ENCODE results near the gene SURF2.

The SURF2 gene

GRCh38 chr9:133368249-133368881, 12.0 kb downstream of the SURF2 start:
- no peak for DNase-seq (ENCODE audit: extremely low read depth, insufficient read length)
- Histone ChIP-seq H3K36me3 (ENCODE audit: control insufficient read depth, insufficient read depth, low read length) (peaks cover 58% of the 10 kb centered on the region), H3K27me3 (replicated peaks; ENCODE audit: control insufficient read depth, insufficient read depth, low read length) (no peaks in the 10 kb centered on the region), H3K4me3 (replicated peaks; ENCODE audit: low read depth, low read length) (no peak overlapping the region)
- no peak for TF ChIP-seq CTCF (IDR thresholded peaks at IDR 0.05; ENCODE audit: insufficient read depth, low read length, poor library complexity, severe bottlenecking)

DNA sequence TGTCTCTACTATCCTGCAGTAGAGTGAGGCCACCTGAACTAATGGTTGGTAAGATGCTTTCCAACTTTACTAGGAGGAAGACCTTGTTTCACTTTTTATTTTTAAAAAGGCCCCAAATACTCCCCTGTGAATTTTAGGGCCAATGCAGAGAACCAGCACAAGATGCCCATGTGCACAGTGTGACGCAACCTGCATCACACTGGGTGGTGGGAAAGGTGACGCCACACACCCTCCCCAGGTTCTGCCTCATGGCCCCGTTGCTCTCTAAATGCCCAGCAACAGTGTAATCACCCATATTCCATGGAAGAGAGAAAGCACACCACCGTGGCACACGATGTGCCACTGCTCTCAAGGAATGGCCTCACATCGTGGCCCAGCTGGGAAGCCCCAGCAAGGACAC, 13.1 kb downstream of the SURF2 start:
- Histone ChIP-seq H3K27me3 (replicated peaks; ENCODE audit: control insufficient read depth, insufficient read depth, low read length) (no peaks in the 10 kb centered on the region), H3K36me3 (ENCODE audit: control insufficient read depth, insufficient read depth, low read length) (peaks cover 52% of the 10 kb centered on the region), H3K4me3 (replicated peaks; ENCODE audit: low read depth, low read length) (no peak overlapping the region)
- TF ChIP-seq CTCF (IDR thresholded peaks at IDR 0.05; ENCODE audit: insufficient read depth, low read length, poor library complexity, severe bottlenecking): no peak
- no peak for DNase-seq (ENCODE audit: extremely low read depth, insufficient read length)

DNA sequence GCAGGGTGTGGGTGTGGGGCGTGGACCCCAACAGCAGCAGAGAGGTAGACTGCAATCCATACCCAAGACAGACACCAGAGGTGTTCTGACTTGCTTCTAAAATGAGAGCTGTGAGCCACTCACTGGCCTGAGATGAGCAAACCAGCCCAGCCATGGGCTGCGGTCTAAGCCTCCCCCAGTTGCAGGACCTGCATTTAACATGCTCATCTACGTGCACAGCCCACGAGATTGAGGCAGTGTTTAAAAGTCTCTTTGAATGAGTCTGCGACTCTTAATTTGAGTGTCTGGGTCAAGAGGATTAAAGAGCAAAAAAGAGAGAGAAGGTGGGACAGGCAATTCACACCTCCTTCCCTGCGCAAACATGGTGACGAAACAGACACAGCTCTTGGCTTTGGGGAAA, 13.6 kb downstream of the SURF2 start:
- no peak for DNase-seq (ENCODE audit: extremely low read depth, insufficient read length)
- TF ChIP-seq CTCF (IDR thresholded peaks at IDR 0.05; ENCODE audit: insufficient read depth, low read length, poor library complexity, severe bottlenecking): no peak
- peaks cover 49% of the 10 kb centered on the region for H3K36me3 ChIP-seq (ENCODE audit: control insufficient read depth, insufficient read depth, low read length)
- no peaks in the 10 kb centered on the region for H3K27me3 ChIP-seq (replicated peaks; ENCODE audit: control insufficient read depth, insufficient read depth, low read length)
- no peak overlapping the region for H3K4me3 ChIP-seq (replicated peaks; ENCODE audit: low read depth, low read length)

DNA sequence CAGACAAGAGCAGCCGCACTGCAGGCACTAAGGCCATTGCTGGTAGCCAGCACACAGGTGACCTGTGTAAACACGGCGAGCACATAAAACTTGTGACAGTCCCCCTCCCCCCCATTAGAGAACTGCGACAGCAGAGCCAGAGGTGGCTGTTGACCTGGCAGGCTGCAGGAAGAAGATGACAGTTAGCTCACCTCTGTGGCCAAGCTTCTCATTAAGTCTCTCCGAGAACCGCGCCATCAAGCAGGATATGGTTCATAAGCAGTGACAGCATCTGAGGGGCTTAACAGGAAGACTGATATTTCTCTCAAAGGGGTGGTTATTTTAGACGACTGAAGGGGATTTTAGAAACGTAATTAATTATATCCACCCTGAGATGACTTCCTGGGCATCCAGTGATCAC, 14.3 kb downstream of the SURF2 start:
- Histone ChIP-seq H3K4me3 (replicated peaks; ENCODE audit: low read depth, low read length) (no peak overlapping the region), H3K36me3 (ENCODE audit: control insufficient read depth, insufficient read depth, low read length) (peaks cover 46% of the 10 kb centered on the region), H3K27me3 (replicated peaks; ENCODE audit: control insufficient read depth, insufficient read depth, low read length) (no peaks in the 10 kb centered on the region)
- DNase-seq (ENCODE audit: extremely low read depth, insufficient read length): no peak
- TF ChIP-seq CTCF (IDR thresholded peaks at IDR 0.05; ENCODE audit: insufficient read depth, low read length, poor library complexity, severe bottlenecking): no peak

GRCh38 chr9:133371261-133371711, 14.9 kb downstream of the SURF2 start:
- peaks cover 42% of the 10 kb centered on the region for H3K36me3 ChIP-seq (ENCODE audit: control insufficient read depth, insufficient read depth, low read length)
- peak overlapping the region; percentile 27 for H3K4me3 ChIP-seq (replicated peaks; ENCODE audit: low read depth, low read length)
- no peak for DNase-seq (ENCODE audit: extremely low read depth, insufficient read length)
- H3K27me3 ChIP-seq (replicated peaks; ENCODE audit: control insufficient read depth, insufficient read depth, low read length): no peaks in the 10 kb centered on the region
- peak; percentile 4 for TF ChIP-seq CTCF (IDR thresholded peaks at IDR 0.05; ENCODE audit: insufficient read depth, low read length, poor library complexity, severe bottlenecking)

GRCh38 chr9:133372144-133372543, 15.8 kb downstream of the SURF2 start:
- DNase-seq (ENCODE audit: extremely low read depth, insufficient read length): no peak
- TF ChIP-seq CTCF (IDR thresholded peaks at IDR 0.05; ENCODE audit: insufficient read depth, low read length, poor library complexity, severe bottlenecking): no peak
- Histone ChIP-seq H3K36me3 (ENCODE audit: control insufficient read depth, insufficient read depth, low read length) (peaks cover 34% of the 10 kb centered on the region), H3K4me3 (replicated peaks; ENCODE audit: low read depth, low read length) (peak overlapping the region; percentile 27; the same call in 1 of the 2 replicates), H3K27me3 (replicated peaks; ENCODE audit: control insufficient read depth, insufficient read depth, low read length) (no peaks in the 10 kb centered on the region)

All from GM06990 (cell line).